Mesenchymal stem cell (in vitro differentiated cells and primary cell): ENCODE measurements around the gene PARD3.

Experiments
- DNase-seq: peaks from one replicate; pipeline ENCODE4 v3.0.0-alpha.2; 2013
- H2AFZ ChIP-seq: one replicate; pipeline ENCODE4 v1.6.1; 2013; ENCODE audit warnings: low read depth, mild to moderate bottlenecking, control low read depth, inconsistent platforms, low read length, moderate library complexity
- H2AK5ac ChIP-seq: 2 replicates; pipeline ENCODE4 v1.6.1; 2013; ENCODE audit warnings: low read length, moderate library complexity, mild to moderate bottlenecking, inconsistent platforms; ENCODE audit not compliant: severe bottlenecking
- H2BK120ac ChIP-seq: one replicate; pipeline ENCODE4 v1.6.1; 2013; ENCODE audit warnings: low read depth, mild to moderate bottlenecking, inconsistent platforms, low read length, moderate library complexity
- H2BK12ac ChIP-seq, 2 experiments: one replicate each; pipeline ENCODE4 v1.6.1; 2013; ENCODE audit warnings: inconsistent platforms in 2 of 2, low read length in 2 of 2, mild to moderate bottlenecking in 2 of 2, moderate library complexity in 2 of 2, control low read depth in 1 of 2
- H2BK15ac ChIP-seq: one replicate; pipeline ENCODE4 v1.6.1; 2013; ENCODE audit warnings: mild to moderate bottlenecking, low read depth, inconsistent platforms; ENCODE audit not compliant: poor library complexity, severe bottlenecking
- H2BK5ac ChIP-seq: 2 replicates; pipeline ENCODE4 v1.6.1; 2013; ENCODE audit warnings: low read depth, mild to moderate bottlenecking, low read length, control low read depth, inconsistent platforms; ENCODE audit not compliant: poor library complexity, severe bottlenecking
- H3K14ac ChIP-seq, 2 experiments: one replicate each; pipeline ENCODE4 v1.6.1; 2013; ENCODE audit warnings: inconsistent platforms in 2 of 2, low read length in 2 of 2, control low read depth in 1 of 2, mild to moderate bottlenecking in 1 of 2, moderate library complexity in 1 of 2
- H3K18ac ChIP-seq, 2 experiments: one replicate each; pipeline ENCODE4 v1.6.1; 2013; ENCODE audit warnings: inconsistent platforms in 2 of 2, low read length in 2 of 2, control low read depth in 1 of 2, low read depth in 1 of 2, mild to moderate bottlenecking in 1 of 2
- H3K23ac ChIP-seq, 2 experiments: one replicate each; pipeline ENCODE4 v1.6.1; 2013; ENCODE audit warnings: inconsistent platforms in 2 of 2, low read length in 2 of 2, mild to moderate bottlenecking in 2 of 2, moderate library complexity in 2 of 2, control low read depth in 1 of 2
- H3K27ac ChIP-seq: 2 replicates; pipeline ENCODE4 v1.5.1; 2013; ENCODE audit warnings: mild to moderate bottlenecking, moderate library complexity, low read length, control low read depth, inconsistent platforms; ENCODE audit not compliant: poor library complexity, severe bottlenecking
- H3K27me3 ChIP-seq, 2 experiments: 2 replicates each; pipeline versions ENCODE4 v1.6.1 to v1.7.0; 2013; ENCODE audit warnings: low read length in 2 of 2, mild to moderate bottlenecking in 2 of 2, moderate library complexity in 2 of 2, control low read depth in 1 of 2, inconsistent platforms in 1 of 2; ENCODE audit not compliant: control insufficient read depth in 1 of 2, insufficient read depth in 1 of 2
- H3K36me3 ChIP-seq, 2 experiments: 2 replicates each; pipeline versions ENCODE4 v1.6.1 to v1.7.0; 2013; ENCODE audit warnings: low read length in 2 of 2, control low read depth in 1 of 2, inconsistent platforms in 1 of 2, low read depth in 1 of 2, mild to moderate bottlenecking in 1 of 2; ENCODE audit not compliant: insufficient read depth in 2 of 2, control insufficient read depth in 1 of 2
- H3K4ac ChIP-seq, 2 experiments: one replicate each; pipeline ENCODE4 v1.6.1; 2013; ENCODE audit warnings: inconsistent platforms in 2 of 2, low read length in 2 of 2, mild to moderate bottlenecking in 2 of 2, moderate library complexity in 2 of 2, control low read depth in 1 of 2, low read depth in 1 of 2
- H3K4me1 ChIP-seq: 2 replicates; pipeline ENCODE4 v1.6.1; 2013; ENCODE audit warnings: low read depth, low read length, control low read depth; ENCODE audit not compliant: control insufficient read depth, insufficient read depth
- H3K4me2 ChIP-seq: 2 replicates; pipeline ENCODE4 v1.6.1; 2013; ENCODE audit warnings: low read length, mild to moderate bottlenecking, inconsistent platforms; ENCODE audit not compliant: poor library complexity, severe bottlenecking
- H3K4me3 ChIP-seq, 2 experiments: 2 replicates each; pipeline versions ENCODE4 v1.5.1 to v1.7.0; 2013; ENCODE audit warnings: low read length in 2 of 2, mild to moderate bottlenecking in 2 of 2, control low read depth in 1 of 2, low read depth in 1 of 2; ENCODE audit not compliant: insufficient read depth in 1 of 2
- H3K79me1 ChIP-seq: replicated peaks from 2 replicates; pipeline ENCODE4 v1.6.1; 2013; ENCODE audit warnings: mild to moderate bottlenecking, control low read depth, low read length, inconsistent platforms; ENCODE audit not compliant: poor library complexity, severe bottlenecking
- H3K9ac ChIP-seq: 2 replicates; pipeline ENCODE4 v1.7.0; 2013; ENCODE audit warnings: mild to moderate bottlenecking, low read length, moderate library complexity
- H3K9me3 ChIP-seq: 2 replicates; pipeline ENCODE4 v1.7.0; 2013; ENCODE audit warnings: mild to moderate bottlenecking, low read length; ENCODE audit not compliant: control insufficient read depth
- H4K8ac ChIP-seq: one replicate; pipeline ENCODE4 v1.6.1; 2013; ENCODE audit warnings: inconsistent platforms, mild to moderate bottlenecking, low read length, moderate library complexity
- H4K91ac ChIP-seq: one replicate; pipeline ENCODE4 v1.6.1; 2013; ENCODE audit warnings: mild to moderate bottlenecking, low read length, inconsistent platforms
- WGBS: methylation state at CpG from one replicate; pipeline ENCODE4 v1.1.7; 2013; ENCODE audit warnings: mixed read lengths; 5-methylcytosine and 5-hydroxymethylcytosine counted together

PARD3 gene

DNA sequence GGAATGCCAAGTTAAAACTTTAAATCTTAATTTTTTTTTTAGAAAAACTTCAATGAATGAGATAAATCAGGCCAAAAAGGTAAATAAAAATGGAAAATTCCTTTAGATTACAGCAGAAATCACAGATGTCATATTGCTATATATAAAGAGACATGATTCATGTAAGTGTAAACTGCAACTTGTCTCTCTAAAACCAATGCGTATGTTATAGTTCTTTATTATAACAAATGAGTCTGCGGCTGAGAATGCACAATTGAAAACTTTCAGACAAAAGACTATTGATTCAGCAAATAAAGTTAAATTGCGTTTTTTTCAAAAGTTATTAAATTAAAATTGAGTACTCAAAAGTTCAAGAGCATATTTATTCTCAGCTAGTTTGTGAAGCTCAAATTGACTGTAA lies 425.3 kb downstream of the PARD3 start:
- Histone ChIP-seq H3K27ac (no peak overlapping the region), H3K4me3 (no peak overlapping the region), H3K27me3 (no peaks in the 10 kb centered on the region), H2BK12ac (no peak overlapping the region), H3K36me3 (peaks cover 0 to 5% of the 10 kb centered on the region in 2 experiments), H3K9ac (no peak overlapping the region), H2BK5ac (no peak overlapping the region), H4K8ac (no peak overlapping the region), H3K4me2 (no peak overlapping the region), H2AK5ac (no peak overlapping the region), H3K79me1 (peaks cover 22% of the 10 kb centered on the region), H3K18ac (no peak overlapping the region), H2BK15ac (no peak overlapping the region), H2AFZ (no peak overlapping the region), H3K4ac (no peak overlapping the region), H3K9me3 (no peaks in the 10 kb centered on the region), H4K91ac (no peak overlapping the region), H2BK120ac (no peak overlapping the region), H3K14ac (no peak overlapping the region), H3K4me1 (no peaks in the 10 kb centered on the region), H3K23ac (no peak overlapping the region)
- no CpG with 5 or more reads among the region's 3 CpGs for WGBS
- DNase-seq: no peak

DNA sequence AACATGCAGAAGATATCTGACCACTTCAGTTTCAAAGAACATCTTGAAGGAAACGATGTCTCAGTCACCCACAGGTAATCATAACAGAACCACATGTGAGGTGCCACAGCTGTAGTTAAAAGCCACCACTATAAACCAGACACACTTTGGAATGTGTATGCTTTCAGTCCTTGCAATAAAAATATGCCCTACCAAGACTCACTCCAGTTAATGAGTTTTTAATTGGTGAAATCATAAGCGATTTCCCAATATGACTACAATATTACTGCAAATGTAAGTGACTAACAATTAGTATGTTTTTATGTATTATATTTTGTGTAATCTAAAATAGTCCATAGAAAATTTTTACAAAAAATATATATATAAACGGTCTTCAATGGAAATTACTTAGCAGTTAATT lies 428.2 kb downstream of the PARD3 start:
- H2BK5ac ChIP-seq: no peak overlapping the region
- no peak for DNase-seq
- H3K79me1 ChIP-seq: peaks cover 18% of the 10 kb centered on the region
- no peaks in the 10 kb centered on the region for H3K9me3 ChIP-seq
- H3K27me3 ChIP-seq: no peaks in the 10 kb centered on the region
- H3K4me2 ChIP-seq: no peak overlapping the region
- H3K4ac ChIP-seq: no peak overlapping the region
- H3K4me3 ChIP-seq: no peak overlapping the region
- no peak overlapping the region for H2BK12ac ChIP-seq
- H3K27ac ChIP-seq: no peak overlapping the region
- H4K91ac ChIP-seq: no peak overlapping the region
- H3K36me3 ChIP-seq: peaks cover 4 to 14% of the 10 kb centered on the region in 2 experiments
- no peak overlapping the region for H3K23ac ChIP-seq
- no peak overlapping the region for H2AK5ac ChIP-seq
- no peak overlapping the region for H3K9ac ChIP-seq
- no peaks in the 10 kb centered on the region for H3K4me1 ChIP-seq
- WGBS: 71% methylated on average over 1 of the region's 3 CpGs
- H3K14ac ChIP-seq: no peak overlapping the region
- H3K18ac ChIP-seq: no peak overlapping the region
- H2BK15ac ChIP-seq: no peak overlapping the region
- no peak overlapping the region for H2AFZ ChIP-seq
- no peak overlapping the region for H2BK120ac ChIP-seq
- H4K8ac ChIP-seq: no peak overlapping the region

DNA sequence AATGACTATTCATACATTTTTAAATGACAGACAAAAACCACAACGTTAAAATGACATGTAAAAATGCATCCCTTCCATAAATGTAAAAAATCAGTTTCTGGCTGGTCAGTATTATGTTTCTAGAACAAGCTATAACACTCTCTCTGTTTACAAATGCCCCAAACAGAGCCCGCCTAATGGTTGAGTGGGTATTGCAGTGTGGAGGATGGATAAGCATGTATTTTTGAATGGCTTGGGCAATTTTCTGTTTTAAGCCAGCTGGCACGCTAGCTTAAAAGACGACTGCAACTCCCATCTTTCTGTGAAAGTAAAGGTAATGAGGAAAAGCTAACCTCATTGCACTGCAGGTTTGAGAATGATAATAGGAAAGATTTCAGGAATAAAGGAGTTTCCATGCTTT lies 430.7 kb downstream of the PARD3 start:
- Histone ChIP-seq H3K4ac (no peak overlapping the region), H2BK15ac (no peak overlapping the region), H2AFZ (no peak overlapping the region), H3K18ac (no peak overlapping the region), H3K14ac (no peak overlapping the region), H3K79me1 (peaks cover 20% of the 10 kb centered on the region), H3K9me3 (no peaks in the 10 kb centered on the region), H3K36me3 (peaks cover 7 to 20% of the 10 kb centered on the region in 2 experiments), H2BK5ac (no peak overlapping the region), H3K9ac (no peak overlapping the region), H2BK120ac (no peak overlapping the region), H2AK5ac (no peak overlapping the region), H3K4me1 (no peaks in the 10 kb centered on the region), H3K4me2 (no peak overlapping the region), H3K27ac (no peak overlapping the region), H3K27me3 (no peaks in the 10 kb centered on the region), H2BK12ac (no peak overlapping the region), H3K4me3 (no peak overlapping the region), H3K23ac (no peak overlapping the region), H4K91ac (no peak overlapping the region), H4K8ac (no peak overlapping the region)
- 91% methylated on average over 3 of the region's 4 CpGs for WGBS
- DNase-seq: no peak

DNA sequence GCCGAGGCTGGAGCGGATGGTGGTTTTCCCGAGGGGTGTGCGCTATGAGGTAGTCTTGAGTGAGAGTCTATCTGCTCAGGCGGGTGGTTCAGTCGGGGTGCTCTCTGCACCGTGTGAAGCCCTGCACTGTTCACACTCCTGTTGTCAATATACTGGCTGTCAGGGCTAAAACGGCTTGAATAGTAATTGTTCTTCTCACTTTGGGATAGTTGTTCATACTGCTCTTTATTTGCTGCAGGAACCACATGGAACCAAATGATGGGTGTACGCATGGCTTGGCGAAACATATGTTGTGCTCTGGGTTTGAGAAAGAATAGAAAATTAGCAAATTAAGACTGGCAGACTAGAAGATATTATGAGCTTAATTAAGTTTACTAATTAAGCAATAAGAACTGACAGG lies 432.5 kb downstream of the PARD3 start:
- Histone ChIP-seq H3K27me3 (no peaks in the 10 kb centered on the region), H4K91ac (no peak overlapping the region), H3K4me3 (no peak overlapping the region), H3K23ac (no peak overlapping the region), H3K79me1 (peaks cover 18% of the 10 kb centered on the region), H2BK5ac (no peak overlapping the region), H3K14ac (no peak overlapping the region), H2BK15ac (no peak overlapping the region), H2BK120ac (no peak overlapping the region), H3K9ac (no peak overlapping the region), H3K4me2 (no peak overlapping the region), H3K36me3 (peaks cover 7 to 20% of the 10 kb centered on the region in 2 experiments), H2AFZ (no peak overlapping the region), H2BK12ac (no peak overlapping the region), H2AK5ac (no peak overlapping the region), H3K4me1 (no peaks in the 10 kb centered on the region), H3K18ac (no peak overlapping the region), H3K9me3 (no peaks in the 10 kb centered on the region), H3K27ac (no peak overlapping the region), H3K4ac (no peak overlapping the region), H4K8ac (no peak overlapping the region)
- no peak for DNase-seq
- 97% methylated on average over 10 of the region's 10 CpGs for WGBS
